HEK293T (cell line): Measurements from ENCODE around the gene RPLP1.
A peak's percentile ranks its signal among the peaks of the same experiment; 100 is the strongest.

ENCODE experiments used
- CTCF ChIA-PET: fragments of 350-600 bp; formaldehyde crosslinking; extraction: SDS; loops from one replicate; lab custom pipeline; 2021; ENCODE audit warnings: antibody characterized with exemption, inconsistent platforms; lab: Yijun Ruan, JAX
- POLR2A ChIA-PET: fragments of 350-600 bp; formaldehyde crosslinking; extraction: SDS; loops from one replicate; lab custom pipeline; 2020; ENCODE audit warnings: antibody characterized with exemption, inconsistent platforms; lab: Yijun Ruan, JAX
- DNase-seq: peaks from one replicate; pipeline ENCODE4 v3.0.0; 2012; ENCODE audit warnings: mixed read lengths; ENCODE audit errors: extremely low spot score
- ARNT ChIP-seq: fragments of 450-650 bp; IDR thresholded peaks from 2 replicates; pipeline ENCODE4 v1.6.1; 2017; ENCODE audit warnings: mild to moderate bottlenecking
- BHLHE40 ChIP-seq: fragments of 450-650 bp; IDR thresholded peaks from 2 replicates; pipeline ENCODE4 v1.6.1; 2016; ENCODE audit warnings: mild to moderate bottlenecking, moderate library complexity, borderline replicate concordance
- CTBP1 ChIP-seq: fragments of 450-650 bp; IDR thresholded peaks from 2 replicates; pipeline ENCODE4 v1.6.1; 2016; ENCODE audit warnings: borderline replicate concordance
- ELF4 ChIP-seq: fragments of 450-650 bp; IDR thresholded peaks from 2 replicates; pipeline ENCODE4 v1.6.1; 2017; ENCODE audit warnings: antibody characterized with exemption
- FOXA1 ChIP-seq: fragments of 450-650 bp; IDR thresholded peaks from 2 replicates; pipeline ENCODE4 v1.6.1; 2016; ENCODE audit warnings: mild to moderate bottlenecking
- FOXK2 ChIP-seq: fragments of 450-650 bp; IDR thresholded peaks from 2 replicates; pipeline ENCODE4 v1.6.1; 2016; ENCODE audit warnings: mild to moderate bottlenecking
- FOXM1 ChIP-seq: fragments of 450-650 bp; IDR thresholded peaks from 2 replicates; pipeline ENCODE4 v1.6.1; 2017; ENCODE audit warnings: mild to moderate bottlenecking, borderline replicate concordance
- HDGF ChIP-seq: fragments of 450-650 bp; IDR thresholded peaks from 2 replicates; pipeline ENCODE4 v1.6.1; 2017; ENCODE audit warnings: antibody characterized with exemption, borderline replicate concordance
- L3MBTL2 ChIP-seq: fragments of 450-650 bp; conservative IDR thresholded peaks from 2 replicates; pipeline ENCODE4 v1.6.1; 2016; ENCODE audit warnings: mild to moderate bottlenecking
- LEF1 ChIP-seq: fragments of 450-650 bp; IDR thresholded peaks from 2 replicates; pipeline ENCODE4 v1.6.1; 2017; ENCODE audit warnings: mild to moderate bottlenecking, borderline replicate concordance
- NFRKB ChIP-seq: fragments of 450-650 bp; IDR thresholded peaks from 2 replicates; pipeline ENCODE4 v1.6.1; 2016; ENCODE audit warnings: mild to moderate bottlenecking, moderate library complexity
- PKNOX1 ChIP-seq: fragments of 450-650 bp; IDR thresholded peaks from 2 replicates; pipeline ENCODE4 v1.6.1; 2016
- SP1 ChIP-seq: fragments of 450-650 bp; IDR thresholded peaks from 2 replicates; pipeline ENCODE4 v1.6.1; 2017
- SUZ12 ChIP-seq: fragments of 450-650 bp; IDR thresholded peaks from 2 replicates; pipeline ENCODE4 v1.6.1; 2016; ENCODE audit warnings: mild to moderate bottlenecking
- TARDBP ChIP-seq: fragments of 450-650 bp; IDR thresholded peaks from 2 replicates; pipeline ENCODE4 v1.6.1; 2016
- ZNF384 ChIP-seq: fragments of 450-650 bp; IDR thresholded peaks from 2 replicates; pipeline ENCODE4 v1.6.1; 2016

Gene RPLP1

GRCh38 chr15:69462030-69462492 is 9.4 kb downstream of the RPLP1 start:
- no peak for DNase-seq
- CTCF ChIA-PET: interaction anchor here (0.8 to 2.2 kb wide), 10 partner anchors 9 to 959 kb away, joined by 3 to 25 read pairs (median 4); partner anchors contain the start of genes KIF23 and RPLP1
- POLR2A ChIA-PET: interaction anchor here (0.6 to 3.7 kb wide), 19 partner anchors 10 to 644 kb away, joined by 3 to 116 read pairs (median 3); partner anchors contain the start of genes KIF23 and RPLP1
- TF ChIP-seq HDGF (peak; percentile 25; the same call in 1 of the 2 replicates), ZNF384 (peak; percentile 67), ELF4 (no peak)

- TF ChIP-seq ZNF384 (no peak), CTBP1 (no peak), PKNOX1 (peak; percentile 27; the same call in 1 of the 2 replicates), FOXM1 (no peak), LEF1 (no peak), L3MBTL2 (peak; percentile 55; the same call in 1 of the 2 replicates), SUZ12 (no peak), ELF4 (no peak), HDGF (0 out of 2 replicates have a peak, but pooled peaks have one; percentile 18), NFRKB (no peak), BHLHE40 (no peak)
- POLR2A ChIA-PET: interaction anchor here (0.5 to 3.7 kb wide), 20 partner anchors 10 to 1146 kb away, joined by 3 to 116 read pairs (median 3); partner anchors contain the start of genes KIF23 and RPLP1
- DNase-seq: peak; percentile 95
- CTCF ChIA-PET: interaction anchor here (0.5 to 2.2 kb wide), 19 partner anchors 10 to 1449 kb away, joined by 3 to 25 read pairs (median 4); partner anchors contain the start of genes KIF23 and RPLP1
Observed at GRCh38 chr15:69462493-69463181, 10.0 kb downstream of the RPLP1 start.

GRCh38 chr15:69463182-69463756 is 10.7 kb downstream of the RPLP1 start:
- POLR2A ChIA-PET: interaction anchor here (0.5 to 3.7 kb wide), 16 partner anchors 9 to 1145 kb away, joined by 3 to 116 read pairs (median 3); partner anchors contain the start of genes KIF23 and RPLP1
- DNase-seq: no peak
- no peak for TF ChIP-seq SP1
- TF ChIP-seq L3MBTL2: 0 out of 2 replicates have a peak, but pooled peaks have one; percentile 29
- CTCF ChIA-PET: interaction anchor here (0.5 to 2.2 kb wide), 16 partner anchors 9 to 1448 kb away, joined by 3 to 25 read pairs (median 4); partner anchors contain the start of gene RPLP1

GRCh38 chr15:69465253-69465652 is 12.6 kb downstream of the RPLP1 start:
- CTCF ChIA-PET: interaction anchor here (0.6 to 1.1 kb wide), 2 partner anchors 14 to 17 kb away, joined by 3 to 4 read pairs; no protein-coding TSS in a partner anchor
- no peak for TF ChIP-seq ELF4
- no peak for TF ChIP-seq FOXA1
- TF ChIP-seq ARNT: no peak
- no peak for TF ChIP-seq FOXK2
- POLR2A ChIA-PET: interaction anchor here (1.0 kb wide), 1 partner anchor 12 kb away, joined by 3 read pairs; no protein-coding TSS in a partner anchor
- no peak for DNase-seq

GRCh38 chr15:69466733-69467132 is 14.1 kb downstream of the RPLP1 start:
- POLR2A ChIA-PET: interaction anchor here (1.0 kb wide), 1 partner anchor 421 kb away, joined by 3 read pairs; no protein-coding TSS in a partner anchor
- no peak for DNase-seq
- CTCF ChIA-PET: interaction anchor here (1.0 to 2.4 kb wide), 4 partner anchors 10 to 435 kb away, joined by 3 to 16 read pairs (median 6); no protein-coding TSS in a partner anchor
- TF ChIP-seq TARDBP: no peak
- no peak for TF ChIP-seq BHLHE40

- POLR2A ChIA-PET: interaction anchor here (1.0 to 2.9 kb wide), 2 partner anchors 12 to 15 kb away, joined by 3 to 24 read pairs; partner anchors contain the start of gene RPLP1
- TF ChIP-seq ZNF384 (no peak), CTBP1 (no peak)
- CTCF ChIA-PET: interaction anchor here (0.8 to 2.4 kb wide), 2 partner anchors 9 to 79 kb away, joined by 3 to 16 read pairs; no protein-coding TSS in a partner anchor
- DNase-seq: no peak
Observed at GRCh38 chr15:69467636-69468035, 15.0 kb downstream of the RPLP1 start.

- CTCF ChIA-PET: interaction anchor here (0.7 to 2.4 kb wide), 2 partner anchors 8 to 999 kb away, joined by 3 to 16 read pairs; no protein-coding TSS in a partner anchor
- no peak for DNase-seq
- TF ChIP-seq TARDBP (no peak), ELF4 (no peak), HDGF (no peak), BHLHE40 (no peak), CTBP1 (no peak), FOXA1 (no peak)
- POLR2A ChIA-PET: interaction anchor here (1.0 to 2.9 kb wide), 2 partner anchors 13 to 16 kb away, joined by 3 to 24 read pairs; partner anchors contain the start of gene RPLP1
Observed at GRCh38 chr15:69468241-69469121, 15.9 kb downstream of the RPLP1 start.
